ENCODE results near the gene PLPP1.

PLPP1 gene

DNA sequence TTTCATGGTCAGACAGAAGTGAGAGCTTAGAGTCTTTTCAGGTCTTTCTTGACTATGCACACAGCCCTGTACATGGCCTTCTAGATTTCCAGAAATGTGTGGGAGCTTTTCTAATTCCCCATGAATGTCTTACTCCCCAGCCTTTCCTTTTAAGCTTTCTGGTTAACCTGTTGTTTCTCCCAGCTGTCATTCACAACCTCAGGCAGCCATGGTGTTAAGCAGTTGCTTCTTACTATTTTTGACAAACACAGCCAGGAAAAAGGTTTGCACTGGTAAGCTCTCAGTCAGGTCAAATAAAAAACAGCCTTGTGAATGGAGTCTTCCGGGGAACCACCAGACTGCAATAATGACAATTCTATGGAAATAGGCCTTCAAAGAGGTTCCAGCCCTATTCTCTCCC is 142.1 kb downstream of the PLPP1 start:
- no peak overlapping the region for H3K27ac ChIP-seq

DNA sequence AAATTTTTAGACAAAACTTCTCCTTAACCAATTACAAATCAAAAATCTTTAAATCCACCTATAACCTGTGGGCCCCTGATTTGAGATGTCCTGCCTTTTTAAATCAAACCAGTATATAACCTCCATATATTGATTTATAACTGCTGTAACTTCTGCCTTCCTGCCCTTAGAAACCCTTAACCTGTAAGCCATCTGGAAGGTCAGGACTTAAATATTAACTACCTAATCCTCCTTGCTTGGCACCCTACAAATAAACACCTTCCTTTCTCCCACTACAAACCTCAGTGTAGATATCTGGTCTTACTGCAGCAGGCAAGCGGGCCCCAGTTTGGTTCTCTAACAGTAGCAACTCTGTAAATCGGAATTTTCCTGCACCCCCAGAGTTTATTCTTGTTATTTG is 143.1 kb downstream of the PLPP1 start:
- no peak overlapping the region for H3K4me3 ChIP-seq (ENCODE audit: low read depth, low read length)
- no peaks in the 10 kb centered on the region for H3K27me3 ChIP-seq (ENCODE audit: control insufficient read depth, insufficient read depth, low read length)
- no peak overlapping the region for H3K4me2 ChIP-seq (ENCODE audit: low read length)
- H3K36me3 ChIP-seq (ENCODE audit: control insufficient read depth, insufficient read depth, low read length): no peaks in the 10 kb centered on the region
- H3K9me3 ChIP-seq (ENCODE audit: control insufficient read depth, low read length): no peaks in the 10 kb centered on the region
- no peak overlapping the region for H3K9ac ChIP-seq
- TF ChIP-seq, protein P1, sequence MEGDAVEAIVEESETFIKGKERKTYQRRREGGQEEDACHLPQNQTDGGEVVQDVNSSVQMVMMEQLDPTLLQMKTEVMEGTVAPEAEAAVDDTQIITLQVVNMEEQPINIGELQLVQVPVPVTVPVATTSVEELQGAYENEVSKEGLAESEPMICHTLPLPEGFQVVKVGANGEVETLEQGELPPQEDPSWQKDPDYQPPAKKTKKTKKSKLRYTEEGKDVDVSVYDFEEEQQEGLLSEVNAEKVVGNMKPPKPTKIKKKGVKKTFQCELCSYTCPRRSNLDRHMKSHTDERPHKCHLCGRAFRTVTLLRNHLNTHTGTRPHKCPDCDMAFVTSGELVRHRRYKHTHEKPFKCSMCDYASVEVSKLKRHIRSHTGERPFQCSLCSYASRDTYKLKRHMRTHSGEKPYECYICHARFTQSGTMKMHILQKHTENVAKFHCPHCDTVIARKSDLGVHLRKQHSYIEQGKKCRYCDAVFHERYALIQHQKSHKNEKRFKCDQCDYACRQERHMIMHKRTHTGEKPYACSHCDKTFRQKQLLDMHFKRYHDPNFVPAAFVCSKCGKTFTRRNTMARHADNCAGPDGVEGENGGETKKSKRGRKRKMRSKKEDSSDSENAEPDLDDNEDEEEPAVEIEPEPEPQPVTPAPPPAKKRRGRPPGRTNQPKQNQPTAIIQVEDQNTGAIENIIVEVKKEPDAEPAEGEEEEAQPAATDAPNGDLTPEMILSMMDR (IDR thresholded peaks at IDR 0.05): no peak
- no peak overlapping the region for H2AFZ ChIP-seq
- no peaks in the 10 kb centered on the region for H3K79me2 ChIP-seq
- H3K4me1 ChIP-seq: no peaks in the 10 kb centered on the region
- H3K27ac ChIP-seq: no peak overlapping the region

More for the DNA sequence above, 142.1 kb downstream of the PLPP1 start:
- no peak overlapping the region for H3K4me2 ChIP-seq (ENCODE audit: low read length)
- H2AFZ ChIP-seq: no peak overlapping the region
- H3K9me3 ChIP-seq (ENCODE audit: control insufficient read depth, low read length): no peaks in the 10 kb centered on the region
- no peaks in the 10 kb centered on the region for H3K79me2 ChIP-seq
- no peaks in the 10 kb centered on the region for H3K36me3 ChIP-seq (ENCODE audit: control insufficient read depth, insufficient read depth, low read length)
- H3K4me1 ChIP-seq: no peaks in the 10 kb centered on the region
- H3K9ac ChIP-seq: no peak overlapping the region
- TF ChIP-seq, protein P1 (IDR thresholded peaks at IDR 0.05): no peak
- no peak overlapping the region for H3K4me3 ChIP-seq (ENCODE audit: low read depth, low read length)
- H3K27me3 ChIP-seq (ENCODE audit: control insufficient read depth, insufficient read depth, low read length): no peaks in the 10 kb centered on the region

DNA sequence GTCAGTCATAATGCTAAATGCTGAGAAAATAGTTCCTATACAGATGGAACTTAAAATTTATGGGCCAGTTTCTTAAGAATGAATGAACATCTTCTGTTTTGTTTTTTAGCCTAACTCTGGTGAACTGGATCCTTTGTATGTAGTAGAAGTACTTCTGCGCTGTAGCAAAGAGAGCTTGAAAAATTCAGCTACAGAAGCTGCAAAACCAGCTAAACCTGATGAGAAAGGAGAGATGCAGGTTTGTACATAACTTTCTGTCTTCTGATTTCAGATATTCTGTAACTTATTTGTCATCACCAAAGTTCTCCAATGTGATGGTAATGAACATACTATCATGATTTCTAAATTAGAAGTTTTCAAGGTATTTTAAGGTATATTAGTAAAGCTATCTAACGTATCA is 146.9 kb downstream of the PLPP1 start:
- Histone ChIP-seq H3K9ac (no peak overlapping the region), H3K79me2 (no peaks in the 10 kb centered on the region), H3K4me3 (ENCODE audit: low read depth, low read length) (no peak overlapping the region), H3K9me3 (ENCODE audit: control insufficient read depth, low read length) (no peaks in the 10 kb centered on the region), H2AFZ (no peak overlapping the region), H3K27ac (no peak overlapping the region), H3K4me2 (ENCODE audit: low read length) (no peak overlapping the region), H3K36me3 (ENCODE audit: control insufficient read depth, insufficient read depth, low read length) (no peaks in the 10 kb centered on the region), H3K27me3 (ENCODE audit: control insufficient read depth, insufficient read depth, low read length) (no peaks in the 10 kb centered on the region), H3K4me1 (no peaks in the 10 kb centered on the region)
- TF ChIP-seq, protein P1 (IDR thresholded peaks at IDR 0.05): no peak

DNA sequence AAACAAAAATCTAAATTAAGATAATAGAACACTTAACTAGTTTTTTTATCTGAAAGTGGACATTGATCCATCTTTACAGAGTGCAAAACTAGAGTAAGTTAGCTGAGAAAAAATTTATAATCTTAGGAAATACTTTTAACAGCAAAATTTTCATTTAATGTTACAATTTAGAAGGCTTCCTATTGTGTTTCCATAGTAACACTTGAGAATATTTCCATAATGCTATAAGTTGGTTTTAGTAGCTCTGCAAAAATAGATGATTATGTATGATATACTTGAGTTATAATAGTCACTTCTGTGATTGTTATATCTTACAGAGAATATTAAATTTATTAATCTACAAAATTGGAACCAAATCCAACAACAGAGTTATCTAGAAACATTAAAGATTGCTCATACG is 148.4 kb downstream of the PLPP1 start:
- Histone ChIP-seq H3K9ac (no peak overlapping the region), H3K4me1 (no peaks in the 10 kb centered on the region), H3K4me2 (ENCODE audit: low read length) (no peak overlapping the region), H3K79me2 (no peaks in the 10 kb centered on the region), H3K27me3 (ENCODE audit: control insufficient read depth, insufficient read depth, low read length) (no peaks in the 10 kb centered on the region), H3K4me3 (ENCODE audit: low read depth, low read length) (no peak overlapping the region), H3K36me3 (ENCODE audit: control insufficient read depth, insufficient read depth, low read length) (no peaks in the 10 kb centered on the region), H3K27ac (no peak overlapping the region), H3K9me3 (ENCODE audit: control insufficient read depth, low read length) (no peaks in the 10 kb centered on the region), H2AFZ (no peak overlapping the region)
- TF ChIP-seq, protein P1 (IDR thresholded peaks at IDR 0.05): no peak

DNA sequence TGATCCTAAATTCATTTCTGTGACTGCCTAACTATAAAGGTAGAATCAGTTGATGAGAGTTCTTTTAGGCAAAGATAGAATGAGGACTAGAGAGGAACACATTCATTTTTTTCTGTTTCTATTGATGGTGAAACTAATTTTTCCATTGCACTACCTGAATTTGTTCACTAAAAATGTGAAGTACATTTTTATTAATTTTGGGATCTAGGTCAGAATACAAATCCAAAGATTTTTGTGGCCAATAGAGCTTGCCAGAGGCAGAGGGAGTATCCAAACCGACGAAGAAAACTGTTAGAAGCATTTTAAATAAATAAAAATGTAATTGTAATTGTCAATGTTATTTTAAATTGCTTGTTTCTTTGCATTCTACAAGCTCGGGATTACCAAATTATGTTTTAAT is 148.9 kb downstream of the PLPP1 start:
- Histone ChIP-seq H3K4me2 (ENCODE audit: low read length) (no peak overlapping the region), H3K36me3 (ENCODE audit: control insufficient read depth, insufficient read depth, low read length) (no peaks in the 10 kb centered on the region), H3K4me3 (ENCODE audit: low read depth, low read length) (no peak overlapping the region), H3K27me3 (ENCODE audit: control insufficient read depth, insufficient read depth, low read length) (no peaks in the 10 kb centered on the region), H3K27ac (no peak overlapping the region), H3K9ac (no peak overlapping the region), H3K9me3 (ENCODE audit: control insufficient read depth, low read length) (no peaks in the 10 kb centered on the region), H3K79me2 (no peaks in the 10 kb centered on the region), H2AFZ (no peak overlapping the region), H3K4me1 (no peaks in the 10 kb centered on the region)
- TF ChIP-seq, protein P1 (IDR thresholded peaks at IDR 0.05): no peak

Measured in parathyroid adenoma (tissue), 2 donors.